T-helper 2 cell (primary cell): Measurements from ENCODE around the gene OR5AN1.
"Not testable (repeated sequence)": the region's sequence is repeated elsewhere in the genome, so short reads cannot be mapped to it uniquely, and the experiment has no call there.

Source experiments
- DNase-seq, 5 experiments: peaks; one replicate each; pipeline versions ENCODE4 v3.0.0 to v3.0.0-alpha.2; 2012 to 2022
- total RNA-seq, 2 donors: gene quantifications; one replicate each; lab custom pipeline; 2026; lab: John Stamatoyannopoulos, UW

Gene OR5AN1
- total RNA-seq: 0 reads per million in 2 donors

GRCh38 chr11:59358595-59358994 is at the start of gene OR5AN1:
Gene OR5AN1 (plus strand): TSS chr11:59358895. CDS start chr11:59364459, 5,564 bp downstream.
- no peak for DNase-seq

GRCh38 chr11:59335001-59335400 is 23.7 kb upstream of the OR5AN1 start:
- DNase-seq: no peak

- DNase-seq: no peak
Measured at GRCh38 chr11:59336176-59336575, 22.5 kb upstream of the OR5AN1 start.

- DNase-seq: no peak
Measured at GRCh38 chr11:59336931-59337330, 21.8 kb upstream of the OR5AN1 start.

- not testable (repeated sequence) for DNase-seq
Measured at GRCh38 chr11:59349657-59350056, 9.0 kb upstream of the OR5AN1 start.

GRCh38 chr11:59355226-59355625 is 3.5 kb upstream of the OR5AN1 start:
- no peak for DNase-seq

GRCh38 chr11:59356561-59356960 is 2.1 kb upstream of the OR5AN1 start:
- no peak for DNase-seq

- no peak for DNase-seq
Measured at GRCh38 chr11:59358020-59358419, 675 bp upstream of the OR5AN1 start.

GRCh38 chr11:59365232-59366018 is 6.7 kb downstream of the OR5AN1 start:
- DNase-seq: no peak

- DNase-seq: no peak
Measured at GRCh38 chr11:59368238-59369022, 9.7 kb downstream of the OR5AN1 start.

- not testable (repeated sequence) for DNase-seq
Measured at GRCh38 chr11:59372324-59372723, 13.6 kb downstream of the OR5AN1 start.

- no peak for DNase-seq
Measured at GRCh38 chr11:59380263-59381059, 21.8 kb downstream of the OR5AN1 start.

GRCh38 chr11:59394186-59394585 is 35.5 kb downstream of the OR5AN1 start:
- no peak for DNase-seq

- no peak for DNase-seq
Measured at GRCh38 chr11:59400461-59401261, 42.0 kb downstream of the OR5AN1 start.

- DNase-seq: no peak
Measured at GRCh38 chr11:59401262-59401552, 42.5 kb downstream of the OR5AN1 start.

- DNase-seq: no peak
Measured at GRCh38 chr11:59403546-59403945, 44.9 kb downstream of the OR5AN1 start.

GRCh38 chr11:59413646-59414045 is 55.0 kb downstream of the OR5AN1 start:
- no peak for DNase-seq

- DNase-seq: no peak
Measured at GRCh38 chr11:59415111-59415510, 56.4 kb downstream of the OR5AN1 start.

GRCh38 chr11:59416613-59417012 is 57.9 kb downstream of the OR5AN1 start:
- no peak for DNase-seq

- no peak for DNase-seq
Measured at GRCh38 chr11:59417023-59417422, 58.3 kb downstream of the OR5AN1 start.

- DNase-seq: no peak
Measured at GRCh38 chr11:59418156-59418555, 59.5 kb downstream of the OR5AN1 start.
